A549 (cell line): ENCODE data around the gene ACOXL. TPM values are rescaled to one million over a fixed set of nuclear protein-coding genes. Genes with fewer than 3 reads are reported as not detected.

Experiments
- ATAC-seq, 2 experiments: fragments of 200-7000 bp in 1 of 2; fragments of >200 bp in 1 of 2; cut with Nextera tagmentation in 1 of 2; cut with Tn5 transposase in 1 of 2; 3 replicates each; pipeline versions ENCODE4 v1.8.0 to v1.9.1; 2018 to 2020; ENCODE audit warnings: mild to moderate bottlenecking in 1 of 2, moderate library complexity in 1 of 2
- CTCF ChIA-PET: fragments of 300-600 bp; sonication (Branson Sonifier 250); formaldehyde crosslinking; extraction: SDS; loops from one replicate; lab custom pipeline; 2021; ENCODE audit warnings: antibody characterized with exemption, inconsistent platforms; lab: Yijun Ruan, JAX
- POLR2A ChIA-PET: fragments of 350-600 bp; formaldehyde crosslinking; extraction: SDS; loops from one replicate; lab custom pipeline; 2021; ENCODE audit warnings: antibody characterized with exemption, inconsistent platforms; lab: Yijun Ruan, JAX
- DNase-seq, 2 experiments: peaks; one replicate each; pipeline versions ENCODE4 v3.0.0 to v3.0.0-alpha.2; 2011 to 2016; ENCODE audit warnings: low read depth in 1 of 2, low spot score in 1 of 2
- FAIRE-seq: peaks from 2 replicates; lab custom pipeline; 2011; peaks lifted over from hg19 to GRCh38; lab: Jason Lieb, UNC
- H3K27ac ChIP-seq, 2 experiments: fragments of >200 bp; sonication (Bioruptor Twin); formaldehyde crosslinking; 3 replicates each; pipeline ENCODE4 v1.5.1; 2016 to 2017
- H3K4me1 ChIP-seq: fragments of >200 bp; sonication (Bioruptor Twin); formaldehyde crosslinking; 3 replicates; pipeline ENCODE4 v1.6.1; 2016
- H3K4me2 ChIP-seq: fragments of >200 bp; sonication (Bioruptor Twin); formaldehyde crosslinking; 3 replicates; pipeline ENCODE4 v1.6.1; 2016
- H3K4me3 ChIP-seq: fragments of >200 bp; sonication (Bioruptor Twin); formaldehyde crosslinking; 3 replicates; pipeline ENCODE4 v1.5.1; 2016
- H3K9me3 ChIP-seq: fragments of >200 bp; sonication (Bioruptor Twin); formaldehyde crosslinking; 3 replicates; pipeline ENCODE4 v1.6.1; 2016
- BHLHE40 ChIP-seq: IDR thresholded peaks from 2 replicates; pipeline ENCODE4 v1.6.1; 2012; ENCODE audit warnings: low read depth, low read length, inconsistent platforms
- CBX2 ChIP-seq: fragments of 200-600 bp; sonication (generic); IDR thresholded peaks from 2 replicates; pipeline ENCODE4 v1.6.1; 2016; ENCODE audit warnings: low read depth, mild to moderate bottlenecking, borderline replicate concordance
- CBX8 ChIP-seq: fragments of 200-600 bp; sonication (generic); IDR thresholded peaks from 2 replicates; pipeline ENCODE4 v1.6.1; 2016
- CHD4 ChIP-seq: fragments of 200-600 bp; sonication (generic); IDR thresholded peaks from 2 replicates; pipeline ENCODE4 v1.6.1; 2016; ENCODE audit warnings: antibody characterized with exemption, mild to moderate bottlenecking, borderline replicate concordance
- EHF ChIP-seq: fragments of 250-450 bp; sonication (Bioruptor Pico); IDR thresholded peaks from 2 replicates; pipeline ENCODE4 v1.5.0; 2020; ENCODE audit warnings: mild to moderate bottlenecking
- FOSB ChIP-seq: fragments of 250-450 bp; sonication (Bioruptor Pico); IDR thresholded peaks from 2 replicates; pipeline ENCODE4 v1.5.0; 2020; ENCODE audit warnings: mild to moderate bottlenecking, moderate library complexity
- FOXS1 ChIP-seq: fragments of 250-450 bp; sonication (Bioruptor Pico); IDR thresholded peaks from 2 replicates; pipeline ENCODE4 v1.5.0; 2020; ENCODE audit warnings: mild to moderate bottlenecking, moderate library complexity
- HEYL ChIP-seq: fragments of 250-450 bp; sonication (Bioruptor Pico); IDR thresholded peaks from 2 replicates; pipeline ENCODE4 v1.8.0; 2021; ENCODE audit warnings: mild to moderate bottlenecking, moderate library complexity
- HOXB13 ChIP-seq: fragments of 250-450 bp; sonication (Bioruptor Pico); IDR thresholded peaks from 2 replicates; pipeline ENCODE4 v1.5.0; 2020; ENCODE audit warnings: low read depth, mild to moderate bottlenecking, moderate library complexity
- JUNB ChIP-seq: fragments of >200 bp; sonication (Bioruptor Twin); formaldehyde crosslinking; IDR thresholded peaks from 2 replicates; pipeline ENCODE4 v1.6.1; 2016
- KDM5A ChIP-seq: fragments of 200-600 bp; sonication (generic); IDR thresholded peaks from 2 replicates; pipeline ENCODE4 v1.6.1; 2016; ENCODE audit warnings: antibody characterized with exemption, mild to moderate bottlenecking
- MAFK ChIP-seq: fragments of 450-650 bp; IDR thresholded peaks from 2 replicates; pipeline ENCODE4 v1.6.1; 2014; ENCODE audit not compliant: partially characterized antibody
- MYC ChIP-seq: IDR thresholded peaks from 2 replicates; pipeline ENCODE4 v1.6.1; 2012; ENCODE audit warnings: mild to moderate bottlenecking, inconsistent platforms, low read length, improper control_type of control experiment, borderline replicate concordance
- NFE2L2 ChIP-seq: fragments of 150-350 bp; conservative IDR thresholded peaks from 2 replicates; pipeline ENCODE4 v1.6.1; 2014; ENCODE audit warnings: low read length
- NPAS2 ChIP-seq: fragments of 250-450 bp; sonication (Bioruptor Pico); IDR thresholded peaks from 2 replicates; pipeline ENCODE4 v1.8.0; 2022; ENCODE audit warnings: mild to moderate bottlenecking, moderate library complexity, borderline replicate concordance
- RARB ChIP-seq: fragments of 250-450 bp; sonication (Bioruptor Pico); IDR thresholded peaks from 2 replicates; pipeline ENCODE4 v1.8.0; 2021; ENCODE audit warnings: mild to moderate bottlenecking, moderate library complexity
- RFX5 ChIP-seq: fragments of 450-650 bp; IDR thresholded peaks from 2 replicates; pipeline ENCODE4 v1.7.1; 2014; ENCODE audit warnings: antibody characterized with exemption, mild to moderate bottlenecking, moderate library complexity
- RNF2 ChIP-seq: fragments of 200-600 bp; sonication (generic); IDR thresholded peaks from 2 replicates; pipeline ENCODE4 v1.6.1; 2016; ENCODE audit warnings: low read depth, mild to moderate bottlenecking, antibody characterized with exemption, moderate library complexity, borderline replicate concordance
- TFCP2L1 ChIP-seq: fragments of 250-450 bp; sonication (Bioruptor Pico); IDR thresholded peaks from 2 replicates; pipeline ENCODE4 v1.5.0; 2021; ENCODE audit warnings: mild to moderate bottlenecking
- TP53 ChIP-seq: fragments of 250-450 bp; sonication (Bioruptor Pico); IDR thresholded peaks from 2 replicates; pipeline ENCODE4 v1.5.0; 2021; ENCODE audit warnings: mild to moderate bottlenecking, moderate library complexity
- ZC3H11A ChIP-seq: fragments of 450-650 bp; IDR thresholded peaks from 2 replicates; pipeline ENCODE4 v1.6.1; 2014; ENCODE audit warnings: antibody characterized with exemption, mild to moderate bottlenecking
- ZSCAN20 ChIP-seq: fragments of 250-450 bp; sonication (Bioruptor Pico); IDR thresholded peaks from 2 replicates; pipeline ENCODE4 v1.8.0; 2022; ENCODE audit warnings: mild to moderate bottlenecking, moderate library complexity
- WGBS: methylation state at CpG from one replicate; pipeline ENCODE4 v1.1.6; 2017; ENCODE audit errors: missing lambda C conversion rate; 5-methylcytosine and 5-hydroxymethylcytosine counted together
- polyA plus RNA-seq, 4 experiments: library from polyadenylated mRNA; depleted of rRNA in 3 of 4; stranded (reverse); fragments of >200 nt; fragmentation: RNase III in 1 of 4; extraction: RNeasy Plus Mini Kit Qiagen cat#74134 plus additional on column Dnase treatment in 1 of 4; gene quantifications; 2 replicates in 3 of 4; 3 replicates in 1 of 4; pipeline ENCODE4 v1.2.3, GENCODE V29; 2011 to 2017
- TF ChIP-seq, protein P1 (sequence below): IDR thresholded peaks from 2 replicates; pipeline ENCODE4 v1.6.1; 2012

ACOXL gene
- polyA plus RNA-seq, 2 of the 4 experiments (the other 2 are of a cell fraction): not detected

DNA sequence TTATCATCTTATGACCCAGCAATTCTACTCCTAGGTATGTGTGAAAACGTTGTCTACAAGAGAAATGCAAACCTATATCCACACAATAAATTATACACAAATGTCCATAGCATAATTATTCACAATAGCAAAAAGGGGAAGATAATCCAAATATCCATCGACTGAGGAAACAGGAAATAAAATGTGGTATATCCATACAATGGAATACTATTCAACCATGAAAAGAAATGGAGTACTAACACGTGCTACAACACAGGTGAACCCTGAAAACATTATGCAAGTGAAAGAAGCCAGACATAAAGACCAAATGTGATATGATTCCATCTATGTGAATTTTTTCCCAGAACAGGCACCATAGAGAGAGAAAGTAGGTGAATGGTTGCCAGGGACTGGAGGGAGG, 72.1 kb downstream of the ACOXL start (continued):
- no peak for TF ChIP-seq MYC
- no peak for TF ChIP-seq TP53

DNA sequence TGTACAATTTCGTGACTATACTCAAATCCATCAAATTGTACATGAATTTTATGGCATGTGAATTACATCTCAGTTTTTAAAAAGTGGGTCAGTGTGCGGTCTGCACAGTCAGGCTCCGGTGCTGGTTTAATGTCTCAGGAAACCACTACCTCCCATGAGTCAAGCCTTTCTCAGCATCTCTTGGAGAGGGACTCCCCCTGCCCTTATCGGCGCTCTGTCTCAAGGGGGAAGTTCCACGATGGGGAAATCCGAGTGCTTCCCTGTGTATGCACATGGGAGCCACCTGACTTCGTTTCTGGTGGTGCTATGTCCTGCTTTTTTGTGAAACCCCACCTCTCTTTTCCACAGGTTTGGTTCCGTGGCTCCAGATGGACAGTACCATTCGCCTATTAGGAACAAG, 72.5 kb downstream of the ACOXL start:
- Histone ChIP-seq H3K27ac (no peak overlapping the region), H3K4me1 (no peaks in the 10 kb centered on the region), H3K9me3 (peaks cover 12% of the 10 kb centered on the region), H3K4me2 (no peak overlapping the region), H3K4me3 (no peak overlapping the region)
- FAIRE-seq (no peak), DNase-seq (no peak), ATAC-seq (no peak)
- 52% methylated on average over 10 of the region's 10 CpGs for WGBS
- TF ChIP-seq HEYL (CRISPR knock-in tag) (no peak), KDM5A (no peak)
- ChIA-PET CTCF (interaction anchor here (1.1 kb wide), 1 partner anchor 13 kb away, joined by 4 read pairs; no protein-coding TSS in a partner anchor), POLR2A (no interaction called here)

DNA sequence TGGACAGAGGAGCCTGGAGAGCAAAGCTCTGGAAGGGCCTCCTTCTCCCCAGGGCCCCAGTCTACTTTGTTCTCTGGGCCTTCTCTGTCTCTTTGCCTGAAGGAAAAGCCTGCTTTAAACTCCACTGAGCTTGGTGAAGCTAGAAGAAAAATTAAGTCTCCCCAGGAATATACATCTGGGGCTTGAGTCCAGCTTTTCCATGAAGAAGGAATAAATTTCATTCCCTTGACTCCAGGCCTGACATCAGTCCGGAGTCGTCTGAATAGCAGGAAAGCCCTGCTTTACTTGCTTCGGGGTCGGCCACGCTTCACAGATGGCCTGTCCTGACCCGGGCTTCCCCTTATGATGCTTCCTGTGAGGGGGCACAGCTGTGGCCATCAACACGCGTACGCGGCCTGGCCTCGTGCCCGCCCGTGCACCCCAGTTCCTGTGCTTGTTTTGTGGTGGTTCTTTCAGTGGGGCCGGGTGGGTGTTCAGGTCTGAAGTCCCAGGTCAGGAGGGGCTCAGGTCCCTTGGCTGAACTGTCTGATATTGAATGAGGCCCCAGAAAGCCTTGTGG, 73.6 kb downstream of the ACOXL start:
- TF ChIP-seq ZC3H11A (no peak), JUNB (no peak), MAFK (no peak), HOXB13 (CRISPR knock-in tag) (no peak), CBX2 (no peak)
- FAIRE-seq: no peak
- Histone ChIP-seq H3K4me3 (no peak overlapping the region), H3K4me1 (no peaks in the 10 kb centered on the region), H3K27ac (no peak overlapping the region), H3K4me2 (no peak overlapping the region), H3K9me3 (peaks cover 11% of the 10 kb centered on the region)
- CTCF ChIA-PET: interaction anchor here (1.1 kb wide), 1 partner anchor 14 kb away, joined by 4 read pairs; no protein-coding TSS in a partner anchor
- WGBS: 72% methylated on average over 14 of the region's 14 CpGs
- POLR2A ChIA-PET: no interaction called here
- no peak for DNase-seq
- no peak for ATAC-seq

DNA sequence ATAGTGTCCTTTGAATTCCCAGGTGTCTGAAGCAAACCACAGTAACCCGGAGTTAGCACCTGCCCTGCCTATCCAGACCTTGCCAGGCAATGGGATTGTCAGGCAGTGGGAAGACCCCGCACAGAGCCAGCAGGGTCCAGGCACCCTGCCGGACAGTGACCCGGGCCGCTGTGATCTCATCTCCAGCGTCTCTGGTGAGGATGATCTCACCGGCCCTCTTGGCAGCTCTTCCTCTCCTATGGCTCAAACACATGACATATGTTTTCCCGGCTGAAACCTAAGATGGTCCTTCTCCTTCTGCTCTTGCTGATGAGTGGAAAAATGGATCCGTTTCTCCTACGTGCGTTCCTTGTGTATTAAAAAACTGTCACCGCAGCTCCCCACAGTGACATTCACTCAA, 75.1 kb downstream of the ACOXL start:
- Histone ChIP-seq H3K27ac (no peak overlapping the region), H3K9me3 (peaks cover 11% of the 10 kb centered on the region), H3K4me1 (peaks cover 5% of the 10 kb centered on the region; the same call in 2 of the 3 replicates), H3K4me3 (no peak overlapping the region), H3K4me2 (no peak overlapping the region)
- 50% methylated on average over 9 of the region's 12 CpGs for WGBS
- FAIRE-seq (no peak), DNase-seq (no peak), ATAC-seq (no peak)
- TF ChIP-seq FOSB (CRISPR knock-in tag): no peak
- TF ChIP-seq JUNB: no peak
- TF ChIP-seq FOXS1 (CRISPR knock-in tag): no peak
- TF ChIP-seq CBX8: no peak
- no peak for TF ChIP-seq KDM5A
- no peak for TF ChIP-seq RFX5
- TF ChIP-seq BHLHE40: no peak
- TF ChIP-seq NPAS2 (CRISPR knock-in tag): no peak
- TF ChIP-seq EHF (CRISPR knock-in tag): no peak
- no peak for TF ChIP-seq CHD4
- no peak for TF ChIP-seq HEYL (CRISPR knock-in tag)
- TF ChIP-seq, protein P1, sequence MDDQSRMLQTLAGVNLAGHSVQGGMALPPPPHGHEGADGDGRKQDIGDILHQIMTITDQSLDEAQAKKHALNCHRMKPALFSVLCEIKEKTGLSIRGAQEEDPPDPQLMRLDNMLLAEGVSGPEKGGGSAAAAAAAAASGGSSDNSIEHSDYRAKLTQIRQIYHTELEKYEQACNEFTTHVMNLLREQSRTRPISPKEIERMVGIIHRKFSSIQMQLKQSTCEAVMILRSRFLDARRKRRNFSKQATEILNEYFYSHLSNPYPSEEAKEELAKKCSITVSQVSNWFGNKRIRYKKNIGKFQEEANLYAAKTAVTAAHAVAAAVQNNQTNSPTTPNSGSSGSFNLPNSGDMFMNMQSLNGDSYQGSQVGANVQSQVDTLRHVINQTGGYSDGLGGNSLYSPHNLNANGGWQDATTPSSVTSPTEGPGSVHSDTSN: no peak
- TF ChIP-seq ZSCAN20: no peak
- no peak for TF ChIP-seq RNF2
- no peak for TF ChIP-seq TFCP2L1
- TF ChIP-seq MYC: no peak
- TF ChIP-seq NFE2L2: no peak
- TF ChIP-seq RARB: no peak
- ChIA-PET POLR2A (no interaction called here), CTCF (no interaction called here)
